Left lung (tissue), 10 donors: ENCODE results near the gene CA6. TPM values are rescaled to one million over a fixed set of nuclear protein-coding genes. Genes with fewer than 3 reads are reported as not detected.

ENCODE experiments used
- ATAC-seq: fragments of 200-7000 bp; cut with Tn5 transposase; one replicate; pipeline ENCODE4 v1.9.1; 2020; ENCODE audit warnings: moderate library complexity
- DNase-seq, 4 donors: peaks; one replicate each; pipeline ENCODE4 v3.0.0-alpha.2; 2013 to 2020
- H3K27ac ChIP-seq, 2 donors: fragments of 200-600 bp; sonication (generic) in 1 of 2; one replicate each; pipeline versions ENCODE4 v1.5.0 to v1.8.0; 2020 to 2021
- H3K27me3 ChIP-seq, 2 donors: fragments of 200-600 bp; sonication (generic) in 1 of 2; one replicate each; pipeline versions ENCODE4 v1.5.0 to v1.8.0; 2020 to 2021
- H3K36me3 ChIP-seq, 2 donors: fragments of 200-600 bp; sonication (generic) in 1 of 2; one replicate each; pipeline versions ENCODE4 v1.5.0 to v1.8.0; 2020 to 2021
- H3K4me1 ChIP-seq, 2 donors: fragments of 200-600 bp; one replicate each; pipeline ENCODE4 v1.8.0; 2021
- H3K4me3 ChIP-seq, 2 donors: fragments of 200-600 bp; sonication (generic) in 1 of 2; one replicate each; pipeline versions ENCODE4 v1.5.0 to v1.8.0; 2020 to 2021; ENCODE audit warnings: mild to moderate bottlenecking in 1 of 2
- H3K9me3 ChIP-seq, 2 donors: fragments of 200-600 bp; sonication (generic) in 1 of 2; one replicate each; pipeline versions ENCODE4 v1.5.0 to v1.8.0; 2020 to 2021
- CTCF ChIP-seq, 2 donors: fragments of 200-600 bp; sonication (generic) in 1 of 2; IDR thresholded peaks; one replicate each; pipeline versions ENCODE4 v1.5.0 to v1.8.0; 2021; ENCODE audit warnings: antibody characterized with exemption in 2 of 2
- intact Hi-C, 2 donors: fragments of 100-400 bp; cut with DNase I; formaldehyde crosslinking; loops; one replicate each; pipeline versions ENCODE4 v1.11.2 to v1.14.2; 2022
- polyA plus RNA-seq, 6 donors: library from polyadenylated mRNA; unstranded; fragments of 120-200 nt; gene quantifications; one replicate each; pipeline ENCODE4 v1.2.1, GENCODE V29; 2013; ENCODE audit not compliant: insufficient read length in 6 of 6
- total RNA-seq, 2 donors: library from RNA; stranded (reverse); fragmentation: NEBNext Ultra II Directional; extraction: Animal tissue kit (Norgen Biotek cat#: 25700); gene quantifications; one replicate each; pipeline ENCODE4 v1.2.1, GENCODE V29; 2021
- donor health status: DM: no; HTN: yes; CAD: no.
- donor health status: DM: no; HTN: no; CAD: no.

CA6 gene
- total and polyA plus RNA-seq, 8 donors = 0.11 to 0.25 (median 0.18) TPM; not detected in 3

GRCh38 chr1:8976896-8977450 is 31.3 kb downstream of the CA6 start:
- ATAC-seq = no peak
- Histone ChIP-seq H3K9me3 (no peaks in the 10 kb centered on the region), H3K4me1 (no peaks in the 10 kb centered on the region), H3K27ac (no peak overlapping the region), H3K27me3 (peaks cover 0 to 3% of the 10 kb centered on the region in 2 donors), H3K4me3 (no peak overlapping the region), H3K36me3 (no peaks in the 10 kb centered on the region)
- TF ChIP-seq CTCF (IDR thresholded peaks at IDR 0.05) = no peak
- intact Hi-C loops = no loop called here
- no peak for DNase-seq

DNA sequence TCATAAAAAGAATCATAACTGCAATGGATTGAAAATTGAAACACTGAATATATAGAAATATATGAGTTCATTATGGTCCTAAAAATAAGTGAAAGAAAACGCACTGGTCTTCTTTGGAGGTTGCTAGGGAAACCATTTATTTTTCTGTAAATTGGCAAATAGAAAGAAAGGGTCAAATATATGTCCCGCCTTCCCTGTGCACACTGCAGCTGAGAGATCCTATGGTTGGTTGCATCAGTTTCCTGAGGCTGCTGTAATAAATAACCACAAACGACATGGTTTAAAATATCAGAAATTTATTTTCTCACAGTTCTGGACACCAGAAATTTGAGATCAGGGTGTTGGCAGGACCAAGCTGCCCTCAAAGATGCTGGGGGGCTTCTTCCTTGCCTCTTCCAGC is 35.0 kb downstream of the CA6 start:
- ATAC-seq = no peak
- H3K36me3 ChIP-seq = no peaks in the 10 kb centered on the region

GRCh38 chr1:8981169-8981568 is 35.5 kb downstream of the CA6 start:
- H3K36me3 ChIP-seq = no peaks in the 10 kb centered on the region
- H3K27me3 ChIP-seq = peaks cover 0 to 3% of the 10 kb centered on the region in 2 donors
- DNase-seq (no peak), ATAC-seq (no peak)
- no peak overlapping the region for H3K27ac ChIP-seq
- H3K4me3 ChIP-seq = no peak overlapping the region
- TF ChIP-seq CTCF (IDR thresholded peaks at IDR 0.05) = no peak
- intact Hi-C loops = no loop called here
- H3K9me3 ChIP-seq = no peaks in the 10 kb centered on the region
- H3K4me1 ChIP-seq = peaks cover 0 to 5% of the 10 kb centered on the region in 2 donors

More for the DNA sequence above, 35.0 kb downstream of the CA6 start:
- no peak overlapping the region for H3K4me3 ChIP-seq
- H3K27ac ChIP-seq = no peak overlapping the region
- peaks cover 0 to 3% of the 10 kb centered on the region in 2 donors for H3K27me3 ChIP-seq
- intact Hi-C loops = no loop called here
- H3K4me1 ChIP-seq = peaks cover 0 to under 1% of the 10 kb centered on the region in 2 donors
- TF ChIP-seq CTCF (IDR thresholded peaks at IDR 0.05) = no peak
- DNase-seq = no peak
- no peaks in the 10 kb centered on the region for H3K9me3 ChIP-seq

GRCh38 chr1:8984203-8984602 is 38.5 kb downstream of the CA6 start:
- no peaks in the 10 kb centered on the region for H3K36me3 ChIP-seq
- ATAC-seq (no peak), DNase-seq (no peak)
- H3K27ac ChIP-seq = no peak overlapping the region
- no peak for TF ChIP-seq CTCF (IDR thresholded peaks at IDR 0.05)
- peaks cover 0 to 22% of the 10 kb centered on the region in 2 donors for H3K4me1 ChIP-seq
- no peak overlapping the region for H3K4me3 ChIP-seq
- intact Hi-C loops = no loop called here
- no peaks in the 10 kb centered on the region for H3K9me3 ChIP-seq
- no peaks in the 10 kb centered on the region for H3K27me3 ChIP-seq

GRCh38 chr1:8984990-8985389 is 39.3 kb downstream of the CA6 start:
- no peaks in the 10 kb centered on the region for H3K9me3 ChIP-seq
- ATAC-seq = no peak
- DNase-seq = no peak
- H3K4me3 ChIP-seq = no peak overlapping the region
- no peak for TF ChIP-seq CTCF (IDR thresholded peaks at IDR 0.05)
- H3K4me1 ChIP-seq = peaks cover 0 to 22% of the 10 kb centered on the region in 2 donors
- H3K27ac ChIP-seq = no peak overlapping the region
- H3K27me3 ChIP-seq = no peaks in the 10 kb centered on the region
- intact Hi-C loops = no loop called here
- no peaks in the 10 kb centered on the region for H3K36me3 ChIP-seq
